Testis (tissue), 2 donors: ENCODE results near the gene SLC23A2.

ENCODE experiments used
- POLR2A ChIP-seq: fragments of 450-650 bp; IDR thresholded peaks from one replicate; pipeline ENCODE4 v1.6.1; 2017; ENCODE audit warnings: antibody characterized with exemption, mild to moderate bottlenecking, moderate library complexity
- TF ChIP-seq, protein P1 (sequence below), 3 experiments: fragments of 450-650 bp in 2 of 3; fragments of 200-600 bp in 1 of 3; sonication (generic) in 1 of 3; IDR thresholded peaks; one replicate each; pipeline ENCODE4 v1.5.1; 2016 to 2019; ENCODE audit warnings: antibody characterized with exemption in 3 of 3, mild to moderate bottlenecking in 2 of 3, moderate library complexity in 1 of 3

DNA sequence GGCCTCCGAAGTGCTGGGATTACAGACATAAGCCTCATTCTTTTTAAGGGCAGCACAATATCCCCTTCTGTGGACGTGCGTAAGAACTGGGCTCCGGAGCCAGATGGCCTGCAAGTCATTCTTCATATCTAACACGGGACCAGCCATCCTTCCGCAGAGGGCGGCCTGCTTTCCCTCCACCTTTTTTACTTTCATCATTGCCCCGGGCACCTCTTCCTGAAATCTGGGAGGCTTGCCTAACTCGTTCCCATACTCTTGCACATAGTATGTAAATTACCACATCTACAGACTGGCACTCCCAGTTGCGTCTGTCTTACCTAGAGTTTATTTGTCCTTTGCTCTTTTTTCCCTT, 29.9 kb upstream of the SLC23A2 start:
- TF ChIP-seq, protein P1, sequence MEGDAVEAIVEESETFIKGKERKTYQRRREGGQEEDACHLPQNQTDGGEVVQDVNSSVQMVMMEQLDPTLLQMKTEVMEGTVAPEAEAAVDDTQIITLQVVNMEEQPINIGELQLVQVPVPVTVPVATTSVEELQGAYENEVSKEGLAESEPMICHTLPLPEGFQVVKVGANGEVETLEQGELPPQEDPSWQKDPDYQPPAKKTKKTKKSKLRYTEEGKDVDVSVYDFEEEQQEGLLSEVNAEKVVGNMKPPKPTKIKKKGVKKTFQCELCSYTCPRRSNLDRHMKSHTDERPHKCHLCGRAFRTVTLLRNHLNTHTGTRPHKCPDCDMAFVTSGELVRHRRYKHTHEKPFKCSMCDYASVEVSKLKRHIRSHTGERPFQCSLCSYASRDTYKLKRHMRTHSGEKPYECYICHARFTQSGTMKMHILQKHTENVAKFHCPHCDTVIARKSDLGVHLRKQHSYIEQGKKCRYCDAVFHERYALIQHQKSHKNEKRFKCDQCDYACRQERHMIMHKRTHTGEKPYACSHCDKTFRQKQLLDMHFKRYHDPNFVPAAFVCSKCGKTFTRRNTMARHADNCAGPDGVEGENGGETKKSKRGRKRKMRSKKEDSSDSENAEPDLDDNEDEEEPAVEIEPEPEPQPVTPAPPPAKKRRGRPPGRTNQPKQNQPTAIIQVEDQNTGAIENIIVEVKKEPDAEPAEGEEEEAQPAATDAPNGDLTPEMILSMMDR (IDR thresholded peaks at IDR 0.05), result no peak
- no peak for TF ChIP-seq POLR2A
